Uterus (tissue), 4 donors: ENCODE measurements around the gene MEIS1. TPM values are rescaled to one million over a fixed set of nuclear protein-coding genes. Genes with fewer than 3 reads are reported as not detected.

Experiments used
- DNase-seq, 2 donors: peaks; one replicate each; pipeline ENCODE4 v3.0.0-alpha.2; 2019 to 2020
- H3K27ac ChIP-seq, 2 donors: fragments of 200-600 bp; sonication (generic); 1 replicate in 1 of 2; 2 replicates in 1 of 2; pipeline ENCODE4 v1.5.1; 2016 to 2018
- H3K27me3 ChIP-seq, 2 donors: fragments of 200-600 bp; sonication (generic); one replicate each; pipeline ENCODE4 v1.5.1; 2018 to 2019; ENCODE audit warnings: control low read depth in 1 of 2
- H3K36me3 ChIP-seq, 2 donors: fragments of 200-600 bp; sonication (generic); one replicate each; pipeline ENCODE4 v1.5.1; 2019; ENCODE audit warnings: control low read depth in 1 of 2
- H3K4me1 ChIP-seq, 2 donors: fragments of 200-600 bp; sonication (generic); one replicate each; pipeline ENCODE4 v1.5.1; 2018 to 2019; ENCODE audit warnings: control low read depth in 1 of 2
- H3K4me3 ChIP-seq, 2 donors: fragments of 200-600 bp; sonication (generic); 1 replicate in 1 of 2; 2 replicates in 1 of 2; pipeline ENCODE4 v1.5.1; 2018 to 2019; ENCODE audit warnings: mild to moderate bottlenecking in 1 of 2
- H3K9me3 ChIP-seq, 2 donors: fragments of 200-600 bp; sonication (generic); one replicate each; pipeline ENCODE4 v1.5.1; 2019; ENCODE audit warnings: control low read depth in 1 of 2
- CTCF ChIP-seq, 4 experiments: fragments of 200-600 bp in 2 of 4; fragments of 450-650 bp in 2 of 4; sonication (generic) in 2 of 4; IDR thresholded peaks; one replicate each; pipeline ENCODE4 v1.5.1; 2016 to 2019; ENCODE audit warnings: antibody characterized with exemption in 4 of 4, mild to moderate bottlenecking in 2 of 4, moderate library complexity in 1 of 4
- POLR2A ChIP-seq, 2 donors: fragments of 450-650 bp; IDR thresholded peaks; one replicate each; pipeline ENCODE4 v1.6.1; 2016; ENCODE audit warnings: antibody characterized with exemption in 2 of 2, mild to moderate bottlenecking in 1 of 2, moderate library complexity in 1 of 2
- intact Hi-C: fragments of 100-400 bp; cut with DNase I; formaldehyde crosslinking; loops from one replicate; pipeline ENCODE4 v1.15.1; 2023; ENCODE audit warnings: low total_unique reads
- total RNA-seq, 4 donors: library from RNA; depleted of rRNA in 3 of 4; stranded (reverse); fragments of >200 nt in 3 of 4; gene quantifications; one replicate each; pipeline versions ENCODE4 v1.1.0 to v1.2.4, GENCODE V29; 2014 to 2023
- donor health status: DM: yes; HTN: yes; CAD: no.

The MEIS1 gene
- total RNA-seq, 4 donors from 2014 or later = 110 to 418 (median 233) TPM

GRCh38 chr2:66575625-66576310 lies 140.8 kb downstream of the MEIS1 start:
- DNase-seq = peak; percentile 81 to 84
- Histone ChIP-seq H3K36me3 (no peaks in the 10 kb centered on the region), H3K4me3 (peak overlapping the region; percentile 49 to 54), H3K9me3 (no peaks in the 10 kb centered on the region), H3K27me3 (no peaks in the 10 kb centered on the region), H3K4me1 (no peaks in the 10 kb centered on the region), H3K27ac (peak overlapping the region; percentile 94 to 99)
- TF ChIP-seq CTCF (IDR thresholded peaks at IDR 0.05) (peak in 1 of 4 experiments; percentile 1), POLR2A (IDR thresholded peaks at IDR 0.05) (peak in 1 of 2 donors; percentile 56)
- intact Hi-C loops = loop anchor here (2.0 to 5.0 kb wide), 3 partner anchors 122 to 141 kb away; partner anchors contain the start of gene MEIS1

GRCh38 chr2:66576311-66576560 lies 141.3 kb downstream of the MEIS1 start:
- Histone ChIP-seq H3K36me3 (no peaks in the 10 kb centered on the region), H3K27me3 (no peaks in the 10 kb centered on the region), H3K4me3 (peak overlapping the region; percentile 49 to 54), H3K27ac (peak overlapping the region; percentile 94 to 99), H3K9me3 (no peaks in the 10 kb centered on the region), H3K4me1 (no peaks in the 10 kb centered on the region)
- TF ChIP-seq POLR2A (IDR thresholded peaks at IDR 0.05) (no peak), CTCF (IDR thresholded peaks at IDR 0.05) (no peak)
- DNase-seq = no peak
- intact Hi-C loops = loop anchor here (2.0 to 5.0 kb wide), 3 partner anchors 121 to 141 kb away; partner anchors contain the start of gene MEIS1

- H3K4me3 ChIP-seq = peak overlapping the region; percentile 49 to 54
- no peaks in the 10 kb centered on the region for H3K36me3 ChIP-seq
- peak in 1 of 4 experiments; percentile 7 for TF ChIP-seq CTCF (IDR thresholded peaks at IDR 0.05)
- TF ChIP-seq POLR2A (IDR thresholded peaks at IDR 0.05) = peak in 1 of 2 donors; percentile 29
- DNase-seq = peak; percentile 61 to 72
- H3K27ac ChIP-seq = peak overlapping the region; percentile 94 to 99
- intact Hi-C loops = loop anchor here (2.0 to 5.0 kb wide), 3 partner anchors 121 to 142 kb away; partner anchors contain the start of gene MEIS1
- no peaks in the 10 kb centered on the region for H3K4me1 ChIP-seq
- H3K27me3 ChIP-seq = no peaks in the 10 kb centered on the region
- no peaks in the 10 kb centered on the region for H3K9me3 ChIP-seq
Observed at GRCh38 chr2:66576561-66577320, 141.8 kb downstream of the MEIS1 start.

- Histone ChIP-seq H3K27ac (peak overlapping the region; percentile 94 to 99), H3K4me1 (no peaks in the 10 kb centered on the region), H3K36me3 (no peaks in the 10 kb centered on the region), H3K9me3 (no peaks in the 10 kb centered on the region), H3K4me3 (peak overlapping the region; percentile 49 to 54), H3K27me3 (no peaks in the 10 kb centered on the region)
- TF ChIP-seq CTCF (IDR thresholded peaks at IDR 0.05) = peak in 2 of 4 experiments; percentile 10 to 15
- TF ChIP-seq POLR2A (IDR thresholded peaks at IDR 0.05) = no peak
- DNase-seq = peak; percentile 52 to 75
- intact Hi-C loops = loop anchor here (2.0 to 5.0 kb wide), 3 partner anchors 120 to 143 kb away; partner anchors contain the start of gene MEIS1
Observed at GRCh38 chr2:66577321-66578053, 142.6 kb downstream of the MEIS1 start.
